Mesenchymal stem cell (in vitro differentiated cells and primary cell): Measurements from ENCODE around the gene KIF3A.

ENCODE experiments used
- DNase-seq: peaks from one replicate; pipeline ENCODE4 v3.0.0-alpha.2; 2013
- H2AFZ ChIP-seq: one replicate; pipeline ENCODE4 v1.6.1; 2013; ENCODE audit warnings: low read depth, mild to moderate bottlenecking, control low read depth, inconsistent platforms, low read length, moderate library complexity
- H2AK5ac ChIP-seq: 2 replicates; pipeline ENCODE4 v1.6.1; 2013; ENCODE audit warnings: low read length, moderate library complexity, mild to moderate bottlenecking, inconsistent platforms; ENCODE audit not compliant: severe bottlenecking
- H2BK120ac ChIP-seq: one replicate; pipeline ENCODE4 v1.6.1; 2013; ENCODE audit warnings: low read depth, mild to moderate bottlenecking, inconsistent platforms, low read length, moderate library complexity
- H2BK12ac ChIP-seq, 2 experiments: one replicate each; pipeline ENCODE4 v1.6.1; 2013; ENCODE audit warnings: inconsistent platforms in 2 of 2, low read length in 2 of 2, mild to moderate bottlenecking in 2 of 2, moderate library complexity in 2 of 2, control low read depth in 1 of 2
- H2BK15ac ChIP-seq: one replicate; pipeline ENCODE4 v1.6.1; 2013; ENCODE audit warnings: mild to moderate bottlenecking, low read depth, inconsistent platforms; ENCODE audit not compliant: poor library complexity, severe bottlenecking
- H2BK5ac ChIP-seq: 2 replicates; pipeline ENCODE4 v1.6.1; 2013; ENCODE audit warnings: low read depth, mild to moderate bottlenecking, low read length, control low read depth, inconsistent platforms; ENCODE audit not compliant: poor library complexity, severe bottlenecking
- H3K14ac ChIP-seq, 2 experiments: one replicate each; pipeline ENCODE4 v1.6.1; 2013; ENCODE audit warnings: inconsistent platforms in 2 of 2, low read length in 2 of 2, control low read depth in 1 of 2, mild to moderate bottlenecking in 1 of 2, moderate library complexity in 1 of 2
- H3K18ac ChIP-seq, 2 experiments: one replicate each; pipeline ENCODE4 v1.6.1; 2013; ENCODE audit warnings: inconsistent platforms in 2 of 2, low read length in 2 of 2, control low read depth in 1 of 2, low read depth in 1 of 2, mild to moderate bottlenecking in 1 of 2
- H3K23ac ChIP-seq, 2 experiments: one replicate each; pipeline ENCODE4 v1.6.1; 2013; ENCODE audit warnings: inconsistent platforms in 2 of 2, low read length in 2 of 2, mild to moderate bottlenecking in 2 of 2, moderate library complexity in 2 of 2, control low read depth in 1 of 2
- H3K27ac ChIP-seq: 2 replicates; pipeline ENCODE4 v1.5.1; 2013; ENCODE audit warnings: mild to moderate bottlenecking, moderate library complexity, low read length, control low read depth, inconsistent platforms; ENCODE audit not compliant: poor library complexity, severe bottlenecking
- H3K27me3 ChIP-seq, 2 experiments: 2 replicates each; pipeline versions ENCODE4 v1.6.1 to v1.7.0; 2013; ENCODE audit warnings: low read length in 2 of 2, mild to moderate bottlenecking in 2 of 2, moderate library complexity in 2 of 2, control low read depth in 1 of 2, inconsistent platforms in 1 of 2; ENCODE audit not compliant: control insufficient read depth in 1 of 2, insufficient read depth in 1 of 2
- H3K36me3 ChIP-seq, 2 experiments: 2 replicates each; pipeline versions ENCODE4 v1.6.1 to v1.7.0; 2013; ENCODE audit warnings: low read length in 2 of 2, control low read depth in 1 of 2, inconsistent platforms in 1 of 2, low read depth in 1 of 2, mild to moderate bottlenecking in 1 of 2; ENCODE audit not compliant: insufficient read depth in 2 of 2, control insufficient read depth in 1 of 2
- H3K4ac ChIP-seq, 2 experiments: one replicate each; pipeline ENCODE4 v1.6.1; 2013; ENCODE audit warnings: inconsistent platforms in 2 of 2, low read length in 2 of 2, mild to moderate bottlenecking in 2 of 2, moderate library complexity in 2 of 2, control low read depth in 1 of 2, low read depth in 1 of 2
- H3K4me1 ChIP-seq: 2 replicates; pipeline ENCODE4 v1.6.1; 2013; ENCODE audit warnings: low read depth, low read length, control low read depth; ENCODE audit not compliant: control insufficient read depth, insufficient read depth
- H3K4me2 ChIP-seq: 2 replicates; pipeline ENCODE4 v1.6.1; 2013; ENCODE audit warnings: low read length, mild to moderate bottlenecking, inconsistent platforms; ENCODE audit not compliant: poor library complexity, severe bottlenecking
- H3K4me3 ChIP-seq, 2 experiments: 2 replicates each; pipeline versions ENCODE4 v1.5.1 to v1.7.0; 2013; ENCODE audit warnings: low read length in 2 of 2, mild to moderate bottlenecking in 2 of 2, control low read depth in 1 of 2, low read depth in 1 of 2; ENCODE audit not compliant: insufficient read depth in 1 of 2
- H3K79me1 ChIP-seq: replicated peaks from 2 replicates; pipeline ENCODE4 v1.6.1; 2013; ENCODE audit warnings: mild to moderate bottlenecking, control low read depth, low read length, inconsistent platforms; ENCODE audit not compliant: poor library complexity, severe bottlenecking
- H3K9ac ChIP-seq: 2 replicates; pipeline ENCODE4 v1.7.0; 2013; ENCODE audit warnings: mild to moderate bottlenecking, low read length, moderate library complexity
- H3K9me3 ChIP-seq: 2 replicates; pipeline ENCODE4 v1.7.0; 2013; ENCODE audit warnings: mild to moderate bottlenecking, low read length; ENCODE audit not compliant: control insufficient read depth
- H4K8ac ChIP-seq: one replicate; pipeline ENCODE4 v1.6.1; 2013; ENCODE audit warnings: inconsistent platforms, mild to moderate bottlenecking, low read length, moderate library complexity
- H4K91ac ChIP-seq: one replicate; pipeline ENCODE4 v1.6.1; 2013; ENCODE audit warnings: mild to moderate bottlenecking, low read length, inconsistent platforms
- WGBS: methylation state at CpG from one replicate; pipeline ENCODE4 v1.1.7; 2013; ENCODE audit warnings: mixed read lengths; 5-methylcytosine and 5-hydroxymethylcytosine counted together

Gene KIF3A

DNA sequence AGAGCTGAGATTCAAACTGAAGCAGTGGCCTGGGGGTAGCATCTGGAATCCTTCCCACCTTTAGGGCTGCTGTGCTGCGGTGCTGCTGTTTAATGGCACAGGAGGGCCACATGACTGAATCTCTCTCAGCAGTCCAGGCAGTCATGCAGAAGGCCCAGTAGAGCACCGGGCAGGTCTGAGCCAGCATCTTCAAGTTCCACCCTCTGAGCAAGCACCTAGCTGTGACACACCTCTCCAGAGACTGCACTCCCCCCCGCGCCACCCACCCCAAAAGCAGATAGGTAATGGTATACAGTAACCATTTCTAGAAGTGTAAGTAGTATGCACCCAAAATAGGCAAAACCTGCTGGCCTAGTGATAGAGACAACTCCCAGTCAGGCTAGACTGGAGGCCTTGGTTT is 55.4 kb downstream of the KIF3A start:
- Histone ChIP-seq H3K9ac (no peak overlapping the region), H2BK12ac (no peak overlapping the region), H2AK5ac (no peak overlapping the region), H4K91ac (no peak overlapping the region), H2BK15ac (no peak overlapping the region), H3K4me1 (peaks cover 6% of the 10 kb centered on the region), H2BK120ac (no peak overlapping the region), H3K9me3 (no peaks in the 10 kb centered on the region), H3K18ac (no peak overlapping the region), H3K79me1 (no peaks in the 10 kb centered on the region), H4K8ac (no peak overlapping the region), H3K4me3 (no peak overlapping the region), H3K27ac (no peak overlapping the region), H2BK5ac (no peak overlapping the region), H3K14ac (no peak overlapping the region), H3K4me2 (no peak overlapping the region), H3K4ac (no peak overlapping the region), H3K27me3 (peaks cover 0 to 9% of the 10 kb centered on the region in 2 experiments), H3K36me3 (no peaks in the 10 kb centered on the region), H3K23ac (no peak overlapping the region), H2AFZ (no peak overlapping the region)
- WGBS = 100% methylated on average over 2 of the region's 4 CpGs
- no peak for DNase-seq

DNA sequence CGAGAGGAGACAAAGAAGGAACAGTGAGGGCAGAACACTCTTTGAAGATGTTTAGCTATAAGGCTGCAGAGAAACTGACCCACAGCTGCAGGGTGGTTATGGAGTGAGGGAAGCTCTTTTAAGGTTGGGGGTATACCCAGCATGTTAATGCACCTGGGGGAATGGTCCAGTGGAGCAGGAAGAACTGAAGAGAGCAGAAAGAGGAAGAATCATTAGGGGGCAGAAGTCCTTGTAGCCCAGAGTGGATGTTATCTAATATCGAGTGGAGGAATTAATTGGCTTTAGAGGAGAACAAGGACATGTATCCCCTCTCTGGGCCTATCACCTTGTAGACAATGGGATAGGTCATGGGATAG is 55.9 kb downstream of the KIF3A start:
- H3K4ac ChIP-seq = no peak overlapping the region
- no peak overlapping the region for H3K4me3 ChIP-seq
- no peak overlapping the region for H2BK5ac ChIP-seq
- no peak overlapping the region for H3K9ac ChIP-seq
- no peak overlapping the region for H3K4me2 ChIP-seq
- H3K4me1 ChIP-seq = peaks cover 6% of the 10 kb centered on the region
- H3K9me3 ChIP-seq = no peaks in the 10 kb centered on the region
- no peak for DNase-seq
- no peak overlapping the region for H3K27ac ChIP-seq
- H2AFZ ChIP-seq = no peak overlapping the region
- no peak overlapping the region for H4K91ac ChIP-seq
- no peak overlapping the region for H3K23ac ChIP-seq
- H3K18ac ChIP-seq = no peak overlapping the region
- H3K27me3 ChIP-seq = peaks cover 0 to 9% of the 10 kb centered on the region in 2 experiments
- no peak overlapping the region for H3K14ac ChIP-seq
- no peaks in the 10 kb centered on the region for H3K79me1 ChIP-seq
- no peak overlapping the region for H4K8ac ChIP-seq
- WGBS = 99% methylated on average over 2 of the region's 2 CpGs
- H3K36me3 ChIP-seq = no peaks in the 10 kb centered on the region
- no peak overlapping the region for H2BK15ac ChIP-seq
- no peak overlapping the region for H2BK120ac ChIP-seq
- H2AK5ac ChIP-seq = no peak overlapping the region
- H2BK12ac ChIP-seq = no peak overlapping the region

DNA sequence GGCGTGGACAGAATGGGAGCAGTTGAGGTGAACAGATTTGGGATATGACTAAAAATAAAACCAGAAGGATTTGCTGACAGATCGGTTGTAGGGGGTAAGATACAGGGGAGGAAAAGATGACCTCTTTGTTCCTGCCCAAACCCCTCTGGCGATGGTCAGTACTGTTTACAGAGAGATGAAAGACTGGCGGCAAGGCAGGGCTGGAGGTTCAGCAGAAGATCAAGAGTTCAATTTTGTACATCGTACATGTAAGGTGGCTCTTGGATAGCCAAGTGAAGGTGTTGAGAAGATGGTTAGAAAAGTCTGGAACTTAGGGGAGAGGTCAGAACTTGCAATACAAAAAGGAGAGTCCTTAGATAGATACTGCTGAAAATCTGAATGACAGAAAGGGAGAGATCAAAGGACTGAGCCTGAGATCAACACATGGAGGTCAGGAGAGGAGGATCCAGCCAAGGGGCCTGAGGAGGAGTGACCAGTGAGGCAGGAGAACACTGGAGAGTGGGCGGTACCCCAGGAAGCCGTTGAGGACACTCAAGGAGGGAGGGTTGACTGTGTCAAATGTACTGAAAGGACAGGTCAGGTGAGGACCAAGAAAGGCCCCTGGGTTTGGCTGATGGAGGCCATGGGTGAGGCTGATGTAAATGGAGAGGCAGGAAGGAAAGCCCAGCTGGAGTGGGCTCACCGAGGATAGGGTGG is 56.4 kb downstream of the KIF3A start:
- Histone ChIP-seq H3K27ac (no peak overlapping the region), H2AFZ (no peak overlapping the region), H3K23ac (no peak overlapping the region), H2BK12ac (no peak overlapping the region), H2BK120ac (no peak overlapping the region), H3K4ac (no peak overlapping the region), H2BK5ac (no peak overlapping the region), H3K27me3 (peaks cover 0 to 9% of the 10 kb centered on the region in 2 experiments), H2BK15ac (no peak overlapping the region), H3K4me1 (peaks cover 6% of the 10 kb centered on the region), H4K8ac (no peak overlapping the region), H3K36me3 (no peaks in the 10 kb centered on the region), H3K4me2 (no peak overlapping the region), H3K18ac (no peak overlapping the region), H4K91ac (no peak overlapping the region), H3K14ac (no peak overlapping the region), H3K9ac (no peak overlapping the region), H3K4me3 (no peak overlapping the region), H3K9me3 (no peaks in the 10 kb centered on the region), H3K79me1 (no peaks in the 10 kb centered on the region), H2AK5ac (no peak overlapping the region)
- DNase-seq = no peak
- 97% methylated on average over 8 of the region's 8 CpGs for WGBS

DNA sequence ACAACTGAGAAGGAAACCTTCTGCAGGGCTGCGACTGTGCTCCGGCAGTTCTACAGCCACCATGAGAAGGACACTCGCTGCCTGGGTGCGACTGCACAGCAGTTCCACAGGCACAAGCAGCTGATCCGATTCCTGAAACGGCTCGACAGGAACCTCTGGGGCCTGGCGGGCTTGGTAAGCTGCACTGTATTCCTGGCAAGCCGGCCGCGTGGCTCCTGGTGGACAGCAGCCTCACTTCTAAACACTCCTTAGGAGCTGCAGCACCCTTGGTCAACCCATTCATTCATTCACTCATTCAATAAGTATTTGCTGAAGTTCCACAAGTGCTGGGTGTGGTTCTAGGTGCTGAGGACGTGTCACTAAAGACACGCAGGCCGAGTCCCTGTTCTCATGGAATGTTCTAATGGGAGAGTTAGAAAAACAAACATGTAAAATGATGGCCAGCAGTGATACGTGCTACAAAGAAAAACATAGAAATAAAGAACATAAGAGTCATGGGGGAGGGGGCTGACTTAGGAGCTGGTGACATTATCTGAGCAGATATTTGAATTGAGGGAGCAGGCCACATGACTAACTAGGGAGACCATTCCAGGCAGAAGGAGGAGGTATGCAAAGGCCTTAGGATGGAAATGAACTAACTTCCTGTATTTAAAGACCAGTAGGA is 57.5 kb downstream of the KIF3A start:
- DNase-seq = no peak

More for the DNA sequence above, 57.5 kb downstream of the KIF3A start:
- no peaks in the 10 kb centered on the region for H3K9me3 ChIP-seq
- no peak overlapping the region for H3K27ac ChIP-seq
- H3K9ac ChIP-seq = no peak overlapping the region
- peak overlapping the region in 1 of 2 experiments; percentile 42 for H3K4ac ChIP-seq
- no peak overlapping the region for H2BK15ac ChIP-seq
- H2BK120ac ChIP-seq = peak overlapping the region; percentile 22
- H3K18ac ChIP-seq = no peak overlapping the region
- H3K36me3 ChIP-seq = no peaks in the 10 kb centered on the region
- H3K23ac ChIP-seq = no peak overlapping the region
- H2BK12ac ChIP-seq = peak overlapping the region in 1 of 2 experiments; percentile 40
- no peak overlapping the region for H4K8ac ChIP-seq
- H3K27me3 ChIP-seq = peaks cover 0 to 9% of the 10 kb centered on the region in 2 experiments
- H2AFZ ChIP-seq = no peak overlapping the region
- no peak overlapping the region for H2BK5ac ChIP-seq
- no peak overlapping the region for H3K4me3 ChIP-seq
- no peak overlapping the region for H3K14ac ChIP-seq
- H3K79me1 ChIP-seq = no peaks in the 10 kb centered on the region
- no peak overlapping the region for H4K91ac ChIP-seq
- H2AK5ac ChIP-seq = no peak overlapping the region
- 89% methylated on average over 13 of the region's 15 CpGs for WGBS
- peaks cover 10% of the 10 kb centered on the region for H3K4me1 ChIP-seq
- no peak overlapping the region for H3K4me2 ChIP-seq
